Inferior parietal cortex (tissue), 1 donor: ENCODE data around the gene C3AR1.
"Not testable (repeated sequence)": the region's sequence is repeated elsewhere in the genome, so short reads cannot be mapped to it uniquely, and the experiment has no call there.

Source experiments
- DNase-seq: peaks from one replicate; pipeline ENCODE4 v3.0.0-alpha.2; 2016; ENCODE audit errors: extremely low spot score

Gene C3AR1

DNA sequence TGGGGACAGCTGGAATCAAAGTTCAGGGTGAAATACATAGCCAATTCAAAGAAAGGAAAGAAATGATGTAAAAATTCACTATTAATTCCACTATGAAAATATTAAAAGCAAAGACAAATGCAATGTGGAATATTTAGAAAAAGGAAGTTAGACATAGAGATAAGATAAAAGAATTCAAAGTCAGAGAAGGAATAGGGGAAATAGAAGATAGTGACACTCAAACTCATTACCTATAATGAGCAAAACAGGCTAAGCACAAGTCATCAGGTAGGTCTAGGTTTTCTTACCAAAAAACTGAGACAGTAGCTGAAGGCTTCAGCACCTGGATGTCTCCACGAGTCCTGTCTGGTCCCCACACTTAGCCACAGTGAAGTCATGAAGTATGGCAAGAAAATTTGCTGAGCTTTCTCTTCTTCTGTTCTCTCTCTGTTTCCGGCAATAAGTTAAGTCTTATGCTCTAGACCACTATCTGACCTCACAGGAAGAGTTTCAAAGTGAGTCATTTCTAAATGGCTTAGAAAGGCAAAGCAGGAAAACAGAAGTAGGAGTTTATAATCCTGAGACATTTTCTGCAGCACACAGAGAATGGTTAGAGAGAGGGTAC lies at the start of gene C3AR1:
TSS of gene C3AR1 (minus strand) at position 369 of the 604 bp plus-strand sequence. CDS start 6,174 bp downstream, outside the sequence.
- DNase-seq, result no peak

DNA sequence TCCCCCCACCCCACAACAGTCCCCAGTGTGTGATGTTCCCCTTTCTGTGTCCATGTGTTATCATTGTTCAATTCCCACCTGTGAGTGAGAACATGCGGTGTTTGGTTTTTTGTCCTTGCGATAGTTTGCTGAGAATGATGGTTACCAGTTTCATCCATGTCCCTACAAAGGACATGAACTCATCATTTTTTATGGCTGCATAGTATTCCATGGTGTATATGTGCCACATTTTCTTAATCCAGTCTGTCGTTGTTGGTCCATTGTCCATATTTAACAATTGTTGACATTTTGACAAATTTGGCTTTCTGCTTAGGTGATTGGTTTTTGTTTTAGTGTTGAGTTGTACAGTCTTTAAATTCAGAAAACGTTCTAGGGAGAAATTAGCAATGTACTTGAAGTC lies 47.0 kb upstream of the C3AR1 start:
- not testable (repeated sequence) for DNase-seq

DNA sequence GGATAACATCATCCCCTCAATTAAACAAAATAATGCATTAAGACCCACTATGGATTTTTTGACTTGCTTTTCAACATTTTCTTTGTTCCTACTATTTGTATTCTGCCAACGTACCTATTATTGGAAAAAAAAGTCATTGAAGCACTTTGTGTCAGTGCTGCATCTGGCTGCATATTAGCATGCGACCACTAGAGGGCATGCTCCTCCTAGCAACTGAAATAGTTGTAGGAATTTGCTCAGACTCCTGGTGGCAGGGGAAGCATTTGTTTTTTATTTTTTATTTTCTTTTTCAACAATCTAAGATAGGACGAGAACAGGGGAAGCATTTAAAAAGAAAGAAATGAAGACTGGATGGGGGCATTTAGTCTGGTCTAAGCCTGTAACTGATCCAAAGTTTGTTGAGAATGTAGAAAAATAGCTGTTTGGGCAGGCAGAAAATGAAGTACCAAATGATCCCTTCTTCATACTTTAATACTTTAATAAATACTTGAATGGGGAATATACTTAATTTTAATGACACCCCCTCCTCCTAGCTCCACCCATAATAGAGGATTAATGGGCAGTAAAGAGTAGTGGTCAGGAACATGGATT lies 42.7 kb upstream of the C3AR1 start:
- peak; percentile 90 for DNase-seq

DNA sequence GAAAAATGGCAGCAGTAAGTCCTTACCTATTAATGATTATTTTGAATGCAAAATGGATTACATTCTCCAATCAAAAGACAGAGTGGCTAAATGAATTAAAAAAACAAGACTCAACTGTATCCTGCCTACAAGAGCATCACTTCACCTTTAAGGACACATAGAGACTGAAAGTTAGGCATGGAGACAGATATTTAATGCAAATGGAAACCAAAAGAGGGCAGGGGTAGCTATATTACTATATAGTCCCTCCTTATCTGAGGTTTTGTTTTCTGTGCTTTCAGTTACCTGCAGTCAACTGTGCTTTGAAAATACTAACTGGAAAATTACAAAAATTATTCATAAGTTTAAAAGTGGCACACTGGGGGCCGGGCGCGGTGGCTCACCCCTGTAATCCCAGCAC lies 33.1 kb upstream of the C3AR1 start:
- DNase-seq, result no peak

DNA sequence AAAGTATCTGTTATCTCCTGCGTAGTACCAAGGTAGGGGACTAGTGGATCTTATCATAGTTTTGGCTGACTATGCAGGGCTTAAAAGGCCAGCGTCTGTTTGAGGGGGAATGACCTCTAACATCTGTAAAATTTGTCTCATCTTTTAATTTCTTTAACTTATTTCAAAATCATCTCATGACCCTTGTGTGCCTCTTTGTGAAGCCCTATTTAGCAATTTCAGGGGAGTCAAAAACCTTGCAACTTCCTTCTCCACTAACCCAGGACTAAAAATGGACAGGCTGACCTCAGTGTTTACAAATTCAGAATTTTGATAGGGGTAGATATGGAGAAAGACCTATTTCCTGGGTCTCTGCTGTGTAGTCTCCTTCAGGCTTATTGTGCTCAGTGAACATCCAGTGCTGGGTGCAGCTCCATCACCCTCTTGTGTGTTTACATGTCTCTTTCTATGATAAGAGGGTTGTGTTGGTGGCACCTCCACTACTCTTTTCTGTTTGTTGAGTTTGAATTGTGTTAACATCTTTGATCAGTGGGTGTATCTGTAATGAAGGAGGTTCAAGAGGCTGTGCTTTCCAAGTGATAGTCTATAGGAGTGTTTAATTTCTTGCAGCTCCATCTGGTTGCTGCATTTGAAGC lies 30.2 kb upstream of the C3AR1 start:
- DNase-seq, result no peak

DNA sequence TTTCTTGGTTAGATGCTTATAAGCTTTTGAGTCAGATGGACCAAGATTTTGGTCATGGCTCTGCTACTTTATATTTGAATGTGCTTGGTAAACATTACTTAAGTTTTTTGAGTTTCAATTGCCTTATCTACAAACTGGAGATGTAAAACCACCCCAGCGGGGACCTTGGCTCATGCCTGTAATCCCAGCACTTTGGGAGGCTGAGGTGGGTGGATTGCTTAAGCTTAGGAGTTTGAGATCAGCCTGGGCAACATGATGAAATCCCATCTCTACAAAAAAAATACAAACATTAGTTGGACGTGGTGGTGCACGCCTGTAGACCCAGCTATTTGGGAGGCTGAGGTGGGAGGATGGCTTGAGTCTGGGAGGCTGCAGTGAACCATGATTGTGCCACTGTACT lies 27.1 kb upstream of the C3AR1 start:
- DNase-seq, result no peak

DNA sequence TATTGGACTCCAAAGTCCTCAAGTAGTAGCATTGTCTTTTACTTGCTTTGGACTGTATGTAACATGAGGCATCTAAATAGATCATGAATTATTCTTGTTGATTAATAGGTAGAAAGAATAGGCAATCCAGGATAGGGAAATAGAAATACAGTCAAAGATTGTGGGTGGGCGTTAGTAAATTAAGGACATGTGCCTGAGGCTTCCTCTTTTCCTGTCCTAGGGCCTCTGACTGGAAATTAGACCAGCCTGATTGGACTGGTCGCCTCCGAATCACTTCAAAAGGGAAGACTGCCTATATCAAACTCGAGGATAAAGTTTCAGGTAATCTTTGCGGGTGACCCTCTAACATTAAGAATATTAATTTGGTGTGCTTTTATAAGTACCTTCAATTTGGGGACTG lies 23.6 kb upstream of the C3AR1 start:
- no peak for DNase-seq

DNA sequence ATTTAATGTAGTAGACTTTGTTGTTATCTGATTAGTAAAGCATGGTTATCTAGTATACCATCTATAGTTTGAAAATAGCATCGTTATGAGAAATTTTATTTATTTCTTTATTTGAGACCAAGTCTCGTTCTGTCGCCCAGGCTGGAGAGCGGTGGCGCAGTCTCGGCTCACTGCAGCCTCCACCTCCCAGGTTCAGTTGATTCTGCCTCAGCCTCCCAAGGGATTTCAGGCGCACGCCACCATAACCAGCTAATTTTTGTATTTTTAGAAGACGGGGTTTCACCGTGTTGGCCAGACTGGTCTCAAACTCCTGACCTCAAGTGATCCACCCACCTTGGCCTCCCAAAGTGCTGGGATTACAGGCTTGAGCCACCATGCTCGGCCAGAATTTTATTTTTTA lies 23.1 kb upstream of the C3AR1 start:
- not testable (repeated sequence) for DNase-seq

DNA sequence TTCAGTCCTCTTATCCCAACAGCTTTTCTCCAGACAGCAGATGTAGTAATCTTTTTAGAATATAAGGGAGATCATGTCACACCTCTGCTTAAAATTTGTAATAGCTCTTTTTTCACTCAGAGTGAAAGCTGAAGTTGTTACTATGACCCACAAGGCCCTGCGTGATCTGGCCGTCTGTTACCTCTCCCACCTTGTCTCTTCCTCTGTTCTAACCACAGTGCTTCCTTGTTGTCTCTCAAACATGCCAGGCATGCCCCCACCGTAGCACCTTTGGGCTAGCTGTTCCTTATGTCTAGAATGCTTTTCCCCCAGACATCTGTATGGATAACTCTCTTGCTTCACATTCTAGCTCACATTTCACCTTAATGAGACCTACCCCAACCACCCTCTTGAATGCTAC lies 22.4 kb upstream of the C3AR1 start:
- no peak for DNase-seq

DNA sequence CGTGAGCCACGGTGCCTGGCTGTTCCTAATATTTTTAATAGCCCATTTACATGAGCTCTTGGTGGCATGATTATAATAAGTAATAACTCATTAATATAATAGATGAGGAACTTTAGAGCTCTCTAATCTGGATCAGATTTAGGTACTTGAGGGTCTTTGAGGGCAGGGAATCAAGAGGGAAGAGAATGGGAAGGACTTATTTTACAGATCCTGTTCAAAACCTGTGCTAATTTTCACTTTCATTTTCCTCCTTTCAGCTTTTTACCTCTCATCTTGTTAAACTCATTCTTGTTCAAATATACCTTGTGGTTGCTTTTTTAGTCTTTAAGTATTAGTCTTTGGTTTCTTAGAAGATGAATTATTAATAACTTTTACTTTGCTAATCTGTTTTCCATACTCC lies 21.5 kb upstream of the C3AR1 start:
- no peak for DNase-seq

DNA sequence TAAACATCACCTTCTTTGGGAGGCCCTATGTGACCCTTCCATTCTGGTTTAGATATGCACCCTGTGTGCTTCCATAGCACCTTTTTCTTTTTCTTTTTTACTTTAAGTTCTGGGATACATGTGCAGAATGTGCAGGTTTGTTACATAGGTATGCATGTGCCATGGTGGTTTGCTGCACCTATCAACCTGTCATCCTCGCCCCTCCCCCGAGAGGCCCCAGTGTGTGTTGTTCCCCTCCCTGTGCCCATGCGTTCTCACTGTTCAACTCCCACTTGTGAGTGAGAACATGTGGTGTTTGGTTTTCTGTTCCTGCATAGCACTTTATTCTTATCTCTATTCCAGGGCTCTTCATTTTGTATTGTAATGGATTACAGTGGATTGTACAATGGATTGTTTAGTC lies 18.2 kb upstream of the C3AR1 start:
- DNase-seq, result not testable (repeated sequence)

DNA sequence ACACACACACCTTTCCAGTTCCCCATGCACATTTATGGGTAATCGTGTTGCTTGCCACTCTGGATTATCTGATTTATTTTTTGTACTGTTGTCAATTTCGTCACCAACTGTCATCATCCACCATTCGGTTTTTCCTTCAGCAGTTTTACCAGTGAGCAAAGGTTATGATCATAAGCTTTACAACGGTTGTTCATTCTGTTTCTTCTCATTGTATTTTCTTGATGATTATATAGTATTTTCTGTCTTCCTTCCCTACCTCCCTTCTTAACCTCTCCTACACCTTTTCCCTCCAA lies 16.6 kb upstream of the C3AR1 start:
- DNase-seq, result no peak

DNA sequence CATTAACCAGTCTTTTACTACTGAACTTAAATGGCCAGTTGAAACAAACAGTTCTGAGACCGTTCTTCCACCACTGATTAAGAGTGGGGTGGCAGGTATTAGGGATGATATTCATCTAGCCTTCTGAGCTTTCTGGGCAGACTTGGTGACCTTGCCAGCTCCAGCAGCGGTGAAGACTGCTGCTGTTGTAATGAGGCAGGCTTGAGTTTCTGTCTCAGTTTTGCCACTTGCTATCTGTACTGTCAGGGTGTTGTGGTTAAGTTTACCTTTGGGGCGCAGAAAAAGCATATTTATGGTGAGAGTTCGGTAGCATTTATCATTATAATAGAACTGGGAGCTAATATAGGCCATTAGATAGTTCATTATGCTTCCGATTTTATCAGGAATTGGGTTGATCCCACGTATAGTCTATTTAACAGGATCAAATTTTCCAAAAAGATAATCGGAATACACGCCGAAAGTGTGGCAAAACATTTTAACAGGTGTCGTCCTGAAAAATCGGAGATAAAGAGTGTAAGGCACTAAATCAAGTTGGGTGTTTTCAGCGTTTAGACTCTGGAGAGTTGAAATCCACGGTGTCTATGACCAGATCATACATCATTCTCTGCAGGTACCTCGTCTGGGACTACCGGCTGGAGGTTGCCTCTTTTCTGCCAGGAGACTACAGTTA lies 15.2 kb upstream of the C3AR1 start:
- DNase-seq, result no peak

DNA sequence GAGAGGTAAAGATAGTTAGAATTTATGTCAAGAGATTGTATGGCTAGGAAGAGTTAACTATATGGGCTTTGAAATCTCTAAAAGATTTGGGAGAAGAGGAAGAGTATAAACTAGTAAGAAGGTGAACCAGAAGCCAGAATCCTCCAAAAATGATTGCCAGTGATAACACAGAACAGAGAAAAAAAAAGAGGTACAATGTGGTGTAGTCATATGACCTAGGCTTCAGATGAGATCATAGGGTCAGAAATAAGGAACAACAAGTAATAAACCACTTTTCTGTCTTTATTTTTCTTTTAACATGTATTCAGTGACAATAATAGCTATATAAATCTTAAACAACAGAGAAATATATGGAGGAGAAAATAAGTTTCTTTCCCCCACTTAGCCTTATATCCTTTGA lies 14.0 kb upstream of the C3AR1 start:
- no peak for DNase-seq

DNA sequence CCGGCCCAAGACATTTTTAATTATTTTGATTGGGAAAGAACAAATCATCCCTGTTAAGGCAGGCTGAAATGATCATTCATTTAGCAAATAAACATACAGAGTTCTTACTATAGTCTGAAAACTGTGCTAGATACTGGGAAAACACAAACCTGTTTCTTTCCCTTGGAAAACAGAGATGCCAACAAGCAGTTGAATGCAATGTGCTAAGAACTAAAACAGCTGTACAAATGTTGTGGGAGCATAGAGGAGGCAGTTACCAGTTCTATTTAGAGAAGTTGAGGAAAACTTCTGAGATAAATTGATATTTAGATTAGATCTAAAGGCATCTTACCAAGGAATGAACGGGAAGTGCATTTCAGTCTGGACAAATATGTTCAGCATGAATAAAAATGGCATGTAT lies 12.8 kb upstream of the C3AR1 start:
- no peak for DNase-seq

DNA sequence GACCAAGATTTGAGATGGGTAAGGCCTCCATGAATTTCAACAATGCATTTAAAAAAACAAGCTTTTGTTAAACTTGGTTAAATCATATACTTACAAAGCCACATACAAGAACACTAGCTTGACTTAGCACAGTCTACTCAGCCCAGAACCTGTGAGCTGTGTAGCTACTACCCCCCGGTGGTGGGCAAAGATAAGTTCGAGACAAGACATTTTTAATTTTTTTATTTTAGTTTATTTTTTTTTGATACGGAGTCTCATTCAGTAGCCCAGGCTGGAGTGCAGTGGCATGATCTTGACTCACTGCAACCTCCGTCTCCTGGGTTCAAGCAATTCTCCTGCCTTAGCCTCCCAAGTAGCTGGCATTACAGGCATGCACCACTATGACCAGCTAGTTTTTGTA lies 12.2 kb upstream of the C3AR1 start:
- DNase-seq, result no peak

DNA sequence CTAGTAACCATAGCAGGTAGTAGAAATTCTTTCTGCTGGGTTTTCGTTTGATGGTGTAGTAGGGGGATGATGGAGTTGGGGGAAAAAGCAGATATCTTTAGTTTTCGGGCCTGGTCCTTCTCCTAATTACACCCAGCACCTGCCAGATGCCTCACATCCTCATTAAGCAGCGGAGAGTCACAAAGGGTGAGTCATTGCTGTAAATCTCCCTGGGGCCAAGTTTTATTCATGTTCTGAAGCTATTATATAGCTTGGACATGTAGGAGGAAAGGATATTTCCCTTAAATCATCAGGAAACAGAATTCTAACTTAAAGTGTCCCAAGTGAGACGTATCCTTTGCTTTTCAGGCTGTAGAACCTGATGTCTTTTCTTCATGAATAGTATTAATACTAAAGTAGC lies 11.0 kb upstream of the C3AR1 start:
- no peak for DNase-seq

DNA sequence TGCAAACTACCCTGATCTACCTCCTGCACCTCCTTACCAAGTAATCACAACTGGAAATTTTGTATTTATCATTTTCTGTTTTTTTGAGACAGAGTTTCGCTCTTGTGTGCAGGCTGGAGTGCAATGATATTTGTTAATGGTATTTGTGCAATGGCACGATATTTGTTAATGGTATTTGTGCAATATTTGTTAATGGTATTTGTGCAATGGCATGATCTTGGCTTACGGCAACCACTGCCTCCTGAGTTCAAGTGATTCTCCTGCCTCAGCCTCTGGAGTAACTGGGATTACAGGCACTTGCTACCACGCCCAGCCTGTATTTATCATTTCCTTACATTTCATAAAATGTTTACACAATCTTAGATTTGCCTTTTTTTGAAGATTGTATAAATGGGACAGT lies 10.2 kb upstream of the C3AR1 start:
- no peak for DNase-seq

DNA sequence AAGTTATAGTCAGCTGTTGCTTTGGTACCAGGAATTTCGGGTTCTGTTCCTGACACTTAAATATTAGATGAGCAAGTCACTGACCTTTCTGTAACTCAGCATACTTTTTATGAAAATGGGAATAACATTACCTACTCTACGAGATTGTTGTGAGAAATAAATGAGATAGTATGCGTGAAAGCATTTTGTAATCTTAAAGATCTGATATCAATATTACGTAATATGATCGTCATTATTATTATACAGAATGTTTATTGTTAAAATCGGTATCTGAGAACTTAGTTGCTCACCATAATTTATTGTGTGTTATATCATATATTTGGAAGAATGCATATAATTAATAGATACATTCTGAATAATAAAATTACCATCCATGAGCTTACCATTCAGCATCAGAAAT lies 9.8 kb upstream of the C3AR1 start:
- DNase-seq, result no peak

DNA sequence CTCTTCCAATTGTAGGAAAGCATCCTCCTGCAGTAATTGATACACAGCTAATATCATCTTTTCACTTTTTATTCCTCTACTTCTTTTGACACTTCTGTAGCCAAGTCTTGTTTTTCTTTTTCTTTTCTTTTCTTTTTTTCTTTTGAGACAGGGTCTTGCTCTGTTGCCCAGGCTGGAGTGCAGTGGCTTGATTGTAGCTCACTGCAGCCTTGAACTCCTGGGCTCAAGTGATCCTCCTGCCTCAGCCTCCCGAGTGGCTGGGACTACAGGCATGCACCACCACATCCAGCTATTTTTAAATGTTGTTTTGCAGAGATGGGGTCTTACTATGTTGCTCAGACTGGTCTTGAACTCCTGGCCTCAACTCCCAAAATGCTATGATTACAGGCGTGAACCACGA lies 5.7 kb upstream of the C3AR1 start:
- DNase-seq, result not testable (repeated sequence)

DNA sequence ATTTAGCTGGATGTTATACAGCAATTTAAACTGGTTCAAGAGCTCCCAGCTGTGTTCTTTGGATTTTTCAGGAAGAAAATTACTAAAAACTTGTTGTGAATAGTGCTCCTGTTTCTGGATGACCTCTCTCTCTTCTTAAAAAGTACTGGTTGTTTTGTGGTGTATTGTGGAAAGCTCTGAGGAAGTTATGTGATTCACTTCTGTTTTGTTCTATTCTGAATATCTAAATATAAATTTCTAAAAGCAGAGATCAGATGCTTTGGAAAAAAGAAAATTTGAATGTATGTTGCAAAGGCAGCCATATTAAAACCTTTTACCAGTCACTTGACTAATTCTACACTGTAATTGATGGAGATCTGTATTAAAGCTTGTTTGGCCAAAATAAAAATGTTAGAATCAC lies 3.4 kb upstream of the C3AR1 start:
- DNase-seq, result no peak

DNA sequence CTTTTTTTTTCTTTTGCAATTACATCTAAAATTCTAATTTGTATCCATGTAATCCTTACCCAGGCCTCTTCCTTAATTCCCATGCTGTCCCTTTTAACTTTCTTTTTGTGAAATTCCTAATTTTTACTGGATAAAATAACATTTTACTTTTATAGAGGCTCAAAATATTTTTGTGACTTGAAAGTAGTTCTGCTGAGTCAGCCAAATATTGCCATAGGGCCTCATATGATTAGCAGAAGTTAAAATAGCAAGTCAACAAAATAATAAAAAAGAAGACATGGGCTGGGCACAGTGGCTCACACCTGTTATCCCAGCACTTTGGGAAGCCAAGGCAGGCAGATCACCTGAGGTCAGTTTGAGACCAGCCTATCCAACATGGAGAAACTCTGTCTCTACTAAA lies 2.0 kb downstream of the C3AR1 start:
- DNase-seq, result no peak

DNA sequence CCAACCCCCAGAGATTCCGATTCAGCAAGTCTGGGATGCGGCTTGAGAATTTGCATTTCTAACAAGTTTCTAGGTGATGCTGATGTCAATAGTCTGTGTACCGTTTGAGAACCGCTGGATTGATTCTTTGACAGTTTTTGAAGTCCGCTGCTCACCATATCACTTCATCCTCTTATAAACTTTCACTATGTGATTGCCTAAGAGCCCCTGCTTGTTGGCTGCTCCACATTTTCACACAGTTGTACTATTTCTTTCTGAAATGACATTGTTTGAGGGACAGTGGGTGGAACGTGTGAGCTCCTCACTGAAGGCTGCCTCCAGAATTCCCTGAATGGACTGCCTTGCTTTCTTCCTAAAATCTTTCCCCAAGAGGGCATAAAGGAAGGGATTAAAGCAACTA lies 7.7 kb downstream of the C3AR1 start:
- DNase-seq, result no peak
